Stomach (tissue), 4 donors: ENCODE results near the gene SPACA4.

ENCODE experiments used
- CTCF ChIP-seq, 7 experiments: fragments of 450-650 bp in 4 of 7; fragments of 200-600 bp in 3 of 7; sonication (generic) in 3 of 7; IDR thresholded peaks; one replicate each; pipeline ENCODE4 v1.5.1; 2016 to 2019; ENCODE audit warnings: antibody characterized with exemption in 7 of 7, control low read depth in 2 of 7, mild to moderate bottlenecking in 1 of 7
- EP300 ChIP-seq: sonication (generic); formaldehyde crosslinking; IDR thresholded peaks from one replicate; pipeline ENCODE4 v1.6.1; 2017; ENCODE audit warnings: antibody characterized with exemption
- POLR2A ChIP-seq, 4 donors: fragments of 450-650 bp; IDR thresholded peaks; one replicate each; pipeline ENCODE4 v1.6.1; 2016; ENCODE audit warnings: antibody characterized with exemption in 4 of 4, control low read depth in 2 of 4, mild to moderate bottlenecking in 1 of 4, moderate library complexity in 1 of 4

- TF ChIP-seq CTCF (IDR thresholded peaks at IDR 0.05) (no peak), EP300 (no peak), POLR2A (IDR thresholded peaks at IDR 0.05) (no peak)
These were observed 3.1 kb upstream of the SPACA4 start for GRCh38 chr19:48603449-48603848.
